Lower lobe of right lung (tissue), 2 donors: Measurements from ENCODE around the gene LRRC37B. TPM values are rescaled to one million over a fixed set of nuclear protein-coding genes. Genes with fewer than 3 reads are reported as not detected.
"Not testable (repeated sequence)": the region's sequence is repeated elsewhere in the genome, so short reads cannot be mapped to it uniquely, and the experiment has no call there.

Experiments used
- ATAC-seq, 2 donors: fragments of 200-7000 bp; cut with Tn5 transposase; one replicate each; pipeline ENCODE4 v1.9.1; 2020 to 2022; ENCODE audit warnings: mild to moderate bottlenecking in 2 of 2, moderate library complexity in 2 of 2
- DNase-seq: peaks from one replicate; pipeline ENCODE4 v3.0.0-alpha.2; 2020
- H3K27ac ChIP-seq: fragments of 200-600 bp; one replicate; pipeline ENCODE4 v1.8.0; 2022
- H3K27me3 ChIP-seq: fragments of 200-600 bp; one replicate; pipeline ENCODE4 v1.8.0; 2022; ENCODE audit warnings: low read depth
- H3K36me3 ChIP-seq: fragments of 200-600 bp; one replicate; pipeline ENCODE4 v1.8.0; 2022; ENCODE audit warnings: mild to moderate bottlenecking
- H3K4me1 ChIP-seq: fragments of 200-600 bp; one replicate; pipeline ENCODE4 v1.8.0; 2022
- H3K4me3 ChIP-seq: fragments of 200-600 bp; one replicate; pipeline ENCODE4 v1.8.0; 2022; ENCODE audit warnings: mild to moderate bottlenecking
- H3K9me3 ChIP-seq: fragments of 200-600 bp; one replicate; pipeline ENCODE4 v1.8.0; 2022
- CTCF ChIP-seq: fragments of 200-600 bp; IDR thresholded peaks from one replicate; pipeline ENCODE4 v1.8.0; 2022; ENCODE audit warnings: antibody characterized with exemption, mild to moderate bottlenecking
- intact Hi-C: fragments of 100-400 bp; cut with DNase I; formaldehyde crosslinking; loops from one replicate; pipeline ENCODE4 v1.11.0; 2022
- total RNA-seq: library from RNA; stranded (reverse); fragmentation: NEBNext Ultra II Directional; extraction: Animal tissue kit (Norgen Biotek cat#: 25700); gene quantifications from one replicate; pipeline ENCODE4 v1.2.1, GENCODE V29; 2021
- donor health status: DM: no; HTN: yes; CAD: no; lungs with severe emphysema.

Gene LRRC37B
- total RNA-seq, 1 donor from 2014 or later, result 19.1 TPM

GRCh38 chr17:32019228-32019627 lies 12.0 kb downstream of the LRRC37B start:
- no peaks in the 10 kb centered on the region for H3K27me3 ChIP-seq
- H3K36me3 ChIP-seq, result peaks cover 40% of the 10 kb centered on the region
- no peak overlapping the region for H3K4me3 ChIP-seq
- ATAC-seq (no peak), DNase-seq (no peak)
- TF ChIP-seq CTCF, result no peak
- H3K4me1 ChIP-seq, result no peaks in the 10 kb centered on the region
- intact Hi-C loops, result no loop called here
- H3K27ac ChIP-seq, result no peak overlapping the region
- no peaks in the 10 kb centered on the region for H3K9me3 ChIP-seq

DNA sequence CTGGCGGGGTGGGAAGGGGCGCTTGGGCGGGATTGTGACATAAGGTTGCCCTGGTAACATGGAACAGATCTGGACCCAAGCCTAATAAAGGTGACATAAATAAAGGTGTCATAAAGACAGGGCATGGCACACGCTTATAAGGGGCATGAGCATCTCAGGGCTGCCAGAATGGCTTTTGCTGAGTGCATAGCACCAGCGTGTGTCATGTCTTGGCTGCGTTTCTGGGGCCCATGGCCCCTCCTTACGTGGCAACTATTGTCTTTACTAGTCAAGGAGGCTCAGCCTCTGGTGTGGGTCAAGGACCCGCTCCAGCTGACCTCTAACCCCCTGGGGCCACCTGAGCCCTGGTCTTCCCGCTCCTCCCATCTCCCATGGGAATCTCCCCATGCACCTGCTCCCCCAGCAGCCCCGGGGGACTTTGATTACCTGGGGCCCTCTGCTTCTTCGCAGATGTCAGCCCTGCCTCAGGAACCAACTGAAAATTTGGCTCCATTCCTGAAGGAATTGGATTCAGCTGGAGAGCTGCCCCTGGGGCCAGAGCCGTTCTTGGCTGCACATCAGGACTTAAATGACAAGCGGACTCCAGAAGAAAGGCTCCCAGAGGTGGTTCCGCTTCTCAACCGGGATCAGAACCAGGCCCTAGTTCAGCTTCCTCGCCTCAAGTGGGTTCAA lies 13.9 kb downstream of the LRRC37B start:
- Histone ChIP-seq H3K36me3 (peaks cover 41% of the 10 kb centered on the region), H3K27ac (no peak overlapping the region), H3K9me3 (no peaks in the 10 kb centered on the region), H3K27me3 (no peaks in the 10 kb centered on the region), H3K4me3 (no peak overlapping the region), H3K4me1 (no peaks in the 10 kb centered on the region)
- DNase-seq (no peak), ATAC-seq (no peak)
- intact Hi-C loops, result no loop called here
- no peak for TF ChIP-seq CTCF

DNA sequence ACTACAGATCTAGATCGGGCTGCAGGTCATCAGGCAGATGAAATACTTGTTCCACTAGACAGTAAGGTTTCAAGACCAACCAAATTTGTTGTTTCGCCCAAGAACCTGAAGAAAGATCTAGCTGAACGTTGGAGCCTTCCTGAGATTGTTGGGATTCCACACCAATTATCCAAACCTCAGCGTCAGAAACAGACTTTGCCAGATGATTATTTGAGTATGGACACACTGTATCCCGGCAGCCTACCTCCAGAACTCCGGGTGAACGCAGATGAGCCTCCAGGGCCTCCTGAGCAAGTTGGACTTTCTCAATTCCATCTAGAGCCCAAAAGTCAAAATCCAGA lies 14.4 kb downstream of the LRRC37B start:
- no peaks in the 10 kb centered on the region for H3K9me3 ChIP-seq
- H3K36me3 ChIP-seq, result peaks cover 46% of the 10 kb centered on the region
- no peak for TF ChIP-seq CTCF
- no peaks in the 10 kb centered on the region for H3K27me3 ChIP-seq
- H3K27ac ChIP-seq, result no peak overlapping the region
- ATAC-seq (no peak), DNase-seq (no peak)
- no peaks in the 10 kb centered on the region for H3K4me1 ChIP-seq
- no peak overlapping the region for H3K4me3 ChIP-seq
- intact Hi-C loops, result no loop called here

DNA sequence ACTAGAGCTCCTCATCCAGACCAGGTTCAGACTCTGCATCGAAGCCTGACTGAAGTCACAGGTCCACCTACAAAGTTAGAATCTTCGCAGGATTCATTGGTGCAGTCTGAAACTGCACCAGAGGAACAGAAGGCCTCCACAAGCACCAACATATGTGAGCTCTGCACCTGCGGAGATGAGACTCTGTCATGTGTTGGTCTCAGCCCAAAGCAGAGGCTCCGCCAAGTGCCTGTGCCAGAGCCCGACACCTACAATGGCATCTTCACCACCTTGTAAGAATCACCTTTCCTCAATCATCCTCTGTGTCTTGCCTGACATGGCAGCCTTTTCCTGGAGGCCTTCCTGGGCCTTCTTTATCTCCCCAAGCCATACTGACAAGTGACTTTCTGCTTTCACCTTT lies 15.4 kb downstream of the LRRC37B start:
- H3K27ac ChIP-seq, DNase-seq, H3K4me1 ChIP-seq, intact Hi-C loops, ATAC-seq, H3K27me3 ChIP-seq, H3K9me3 ChIP-seq, H3K4me3 ChIP-seq: not testable (repeated sequence)
- peaks cover 47% of the 10 kb centered on the region for H3K36me3 ChIP-seq

DNA sequence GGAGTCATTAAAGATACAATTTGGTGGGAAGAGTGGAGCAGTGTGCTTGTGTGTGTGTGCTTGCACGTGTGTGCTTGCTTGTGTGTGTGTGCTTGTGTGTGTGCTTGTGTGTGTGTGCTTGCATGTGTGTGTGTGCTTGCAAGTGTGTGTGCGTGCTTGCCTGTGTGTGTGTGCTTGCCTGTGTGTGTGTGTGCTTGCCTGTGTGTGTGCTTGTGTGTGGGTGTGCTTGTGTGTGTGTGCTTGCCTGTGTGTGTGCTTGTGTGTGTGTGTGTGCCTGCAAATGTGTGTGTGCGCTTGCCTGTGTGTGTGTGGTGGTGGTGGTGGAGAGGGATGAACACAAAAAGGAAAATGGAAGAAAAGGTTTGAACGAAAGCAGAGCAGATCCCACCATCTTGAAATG lies 20.1 kb downstream of the LRRC37B start:
- ATAC-seq, H3K27me3 ChIP-seq, DNase-seq, H3K4me3 ChIP-seq, H3K9me3 ChIP-seq, H3K27ac ChIP-seq, intact Hi-C loops, H3K4me1 ChIP-seq: not testable (repeated sequence)
- H3K36me3 ChIP-seq, result peaks cover 16% of the 10 kb centered on the region

GRCh38 chr17:32033223-32033622 lies 26.0 kb downstream of the LRRC37B start:
- no peaks in the 10 kb centered on the region for H3K9me3 ChIP-seq
- intact Hi-C loops, result no loop called here
- no peak overlapping the region for H3K4me3 ChIP-seq
- TF ChIP-seq CTCF, result no peak
- no peaks in the 10 kb centered on the region for H3K27me3 ChIP-seq
- no peak overlapping the region for H3K27ac ChIP-seq
- no peak for DNase-seq
- peaks cover 42% of the 10 kb centered on the region for H3K36me3 ChIP-seq
- no peak for ATAC-seq
- no peaks in the 10 kb centered on the region for H3K4me1 ChIP-seq

DNA sequence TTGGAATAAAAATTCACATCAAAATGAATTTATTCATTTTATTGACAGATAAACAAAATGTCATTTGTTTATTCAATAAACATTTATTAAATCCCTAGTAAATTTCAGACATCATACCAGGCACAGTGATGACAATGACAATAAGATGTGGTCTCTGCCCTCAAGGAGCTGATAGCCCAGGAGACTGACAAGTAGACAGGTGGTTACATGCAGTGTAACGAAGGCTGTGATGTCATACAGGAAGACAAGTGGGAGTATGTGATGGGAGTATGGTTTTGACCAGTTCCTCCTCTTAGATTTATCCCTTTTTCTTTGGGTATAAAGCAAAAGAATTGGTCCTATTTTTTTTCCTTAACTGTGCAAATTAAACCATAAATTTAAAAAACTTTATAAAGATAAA lies 26.6 kb downstream of the LRRC37B start:
- DNase-seq, H3K4me1 ChIP-seq, H3K27ac ChIP-seq, H3K9me3 ChIP-seq, H3K4me3 ChIP-seq, intact Hi-C loops, ATAC-seq, H3K27me3 ChIP-seq: not testable (repeated sequence)
- H3K36me3 ChIP-seq, result peaks cover 47% of the 10 kb centered on the region

- DNase-seq, H3K27ac ChIP-seq, H3K4me3 ChIP-seq, H3K4me1 ChIP-seq, intact Hi-C loops, ATAC-seq, H3K27me3 ChIP-seq, H3K9me3 ChIP-seq: not testable (repeated sequence)
- H3K36me3 ChIP-seq, result peaks cover 57% of the 10 kb centered on the region
Observed at GRCh38 chr17:32040246-32040645, 33.1 kb downstream of the LRRC37B start.

- H3K36me3 ChIP-seq, result peaks cover 45% of the 10 kb centered on the region
- H3K4me1 ChIP-seq, H3K9me3 ChIP-seq, intact Hi-C loops, H3K27ac ChIP-seq, DNase-seq, H3K27me3 ChIP-seq, H3K4me3 ChIP-seq: not testable (repeated sequence)
- peak in 1 of 2 donors; percentile 34 for ATAC-seq
Observed at GRCh38 chr17:32041306-32041875, 34.2 kb downstream of the LRRC37B start.

- H3K9me3 ChIP-seq, H3K27ac ChIP-seq, intact Hi-C loops, H3K4me1 ChIP-seq, DNase-seq, H3K27me3 ChIP-seq, H3K4me3 ChIP-seq, ATAC-seq: not testable (repeated sequence)
- peaks cover 36% of the 10 kb centered on the region for H3K36me3 ChIP-seq
Observed at GRCh38 chr17:32042266-32042665, 35.1 kb downstream of the LRRC37B start.
